Measurements from ENCODE around the gene REEP6. TPM values are rescaled to one million over a fixed set of nuclear protein-coding genes. Genes with fewer than 3 reads are reported as not detected.

The REEP6 gene
- total RNA-seq, 2 experiments from 2014 or later, result 2.0 to 2.4 TPM

Other genes starting within 250 kb of the REEP6 start
- 100 to 1,000 TPM; 186 to 199 TPM for gene ATP5F1D, start 249.4 kb upstream of the REEP6 start, total RNA-seq
- 10 to 100 TPM; 41.1 to 43.9 TPM for gene MIDN, start 242.6 kb upstream of the REEP6 start, total RNA-seq
- 100 to 1,000 TPM; 161 to 180 TPM for gene CIRBP, start 221.8 kb upstream of the REEP6 start, total RNA-seq
- 10 to 100 TPM; 77.0 to 88.0 TPM for gene FAM174C, start 215.7 kb upstream of the REEP6 start, total RNA-seq
- gene EFNA2, start 205.3 kb upstream of the REEP6 start, total RNA-seq, result not detected
- gene NDUFS7, start 107.3 kb upstream of the REEP6 start, total RNA-seq, result 100 to 1,000 TPM; 113 to 120 TPM
- 10 to 100 TPM; 27.8 to 29.5 TPM for gene GAMT, start 89.6 kb upstream of the REEP6 start, total RNA-seq
- gene DAZAP1, start 83.6 kb upstream of the REEP6 start, total RNA-seq, result 100 to 1,000 TPM; 263 to 283 TPM
- gene RPS15, start 52.8 kb upstream of the REEP6 start, total RNA-seq, result 1,000 to 10,000 TPM; 1,854 to 1,879 TPM
- gene APC2, start 41.1 kb upstream of the REEP6 start, total RNA-seq, result under 1 TPM; 0.07 to 0.29 TPM
- 10 to 100 TPM; 21.3 to 21.5 TPM for gene C19orf25, start 12.0 kb upstream of the REEP6 start, total RNA-seq
- 1 to 10 TPM; 4.4 to 4.7 TPM for gene PCSK4, start 831 bp upstream of the REEP6 start, total RNA-seq
- 1 to 10 TPM; 1.3 TPM for gene ADAMTSL5, start 21.8 kb downstream of the REEP6 start, total RNA-seq
- gene PLK5, start 32.9 kb downstream of the REEP6 start, total RNA-seq, result not detected
- gene MEX3D, start 77.1 kb downstream of the REEP6 start, total RNA-seq, result 1 to 10 TPM; 5.0 to 5.5 TPM
- 10 to 100 TPM; 87.8 to 92.5 TPM for gene MBD3, start 101.7 kb downstream of the REEP6 start, total RNA-seq
- gene UQCR11, start 114.3 kb downstream of the REEP6 start, total RNA-seq, result 100 to 1,000 TPM; 231 TPM
- 100 to 1,000 TPM; 124 to 126 TPM for gene TCF3, start 161.4 kb downstream of the REEP6 start, total RNA-seq

Data from activated CD8-positive, alpha-beta T cell treated with anti-CD3 and anti-CD28 coated beads for 36 hours (primary cell).